Measurements from ENCODE around the gene TREM1.

The TREM1 gene

DNA sequence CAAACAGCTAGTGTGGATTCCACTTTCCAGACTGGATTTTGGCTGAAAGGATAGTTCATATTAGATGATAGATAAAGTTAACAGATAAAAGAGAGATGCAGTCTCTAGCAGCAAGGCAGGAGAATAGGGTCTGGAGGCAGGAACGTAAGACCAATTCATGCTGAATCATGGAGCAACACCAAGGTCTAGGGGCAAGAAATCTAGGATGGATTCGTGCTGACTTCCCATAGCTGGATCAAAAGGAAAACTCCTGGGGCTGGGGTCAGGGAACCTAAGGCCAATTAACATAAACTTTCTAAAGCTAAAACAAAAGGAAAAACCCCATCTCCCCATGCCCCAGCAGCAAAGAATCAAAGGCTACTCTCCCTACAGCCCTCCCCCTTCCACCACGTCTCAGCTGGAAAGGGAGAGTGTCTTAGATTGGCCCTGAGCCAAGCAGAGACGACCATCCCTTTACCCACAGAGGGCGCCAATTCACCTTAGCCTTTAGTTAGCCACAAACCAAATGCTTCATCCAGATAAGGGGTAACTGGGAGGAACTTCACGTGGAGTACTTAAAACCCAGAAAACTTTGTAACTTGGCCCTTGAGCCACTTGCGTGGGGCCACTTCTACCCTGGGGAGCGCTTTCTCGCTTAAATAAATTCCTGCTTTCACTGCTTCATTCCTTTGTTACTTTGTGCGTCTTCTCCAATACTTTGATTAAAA is 7.6 kb downstream of the TREM1 start:
- peak; percentile 72 for ATAC-seq
- no peak overlapping the region for H3K27ac Mint-ChIP-seq
- no peaks in the 10 kb centered on the region for H3K27me3 Mint-ChIP-seq
- no peaks in the 10 kb centered on the region for H3K4me1 Mint-ChIP-seq
- no peak overlapping the region for H3K4me3 Mint-ChIP-seq
- no peaks in the 10 kb centered on the region for H3K36me3 Mint-ChIP-seq
- H3K9me3 Mint-ChIP-seq, result no peaks in the 10 kb centered on the region

DNA sequence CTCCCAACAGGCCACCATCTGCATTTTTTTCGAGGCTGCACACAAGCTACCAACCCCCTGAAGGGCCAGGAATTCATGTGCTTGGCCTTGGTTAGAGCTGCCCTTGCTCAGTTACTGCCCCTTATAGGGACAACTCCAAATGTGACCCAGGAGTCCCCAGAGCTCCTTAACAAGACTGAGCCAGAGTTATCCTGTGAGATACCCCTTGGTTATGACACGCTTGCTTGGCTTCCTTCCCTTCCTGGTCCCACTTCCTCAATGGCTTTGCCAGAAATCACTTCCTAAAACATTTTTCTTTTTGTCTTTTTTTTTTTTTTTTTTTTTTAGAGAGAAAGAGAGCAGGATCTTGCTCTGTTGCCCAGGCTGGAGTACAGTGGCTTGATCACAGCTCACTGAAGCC is 8.9 kb downstream of the TREM1 start:
- H3K27me3 Mint-ChIP-seq, result no peaks in the 10 kb centered on the region
- no peaks in the 10 kb centered on the region for H3K4me1 Mint-ChIP-seq
- no peaks in the 10 kb centered on the region for H3K36me3 Mint-ChIP-seq
- no peaks in the 10 kb centered on the region for H3K9me3 Mint-ChIP-seq
- ATAC-seq, result no peak
- no peak overlapping the region for H3K4me3 Mint-ChIP-seq
- no peak overlapping the region for H3K27ac Mint-ChIP-seq

DNA sequence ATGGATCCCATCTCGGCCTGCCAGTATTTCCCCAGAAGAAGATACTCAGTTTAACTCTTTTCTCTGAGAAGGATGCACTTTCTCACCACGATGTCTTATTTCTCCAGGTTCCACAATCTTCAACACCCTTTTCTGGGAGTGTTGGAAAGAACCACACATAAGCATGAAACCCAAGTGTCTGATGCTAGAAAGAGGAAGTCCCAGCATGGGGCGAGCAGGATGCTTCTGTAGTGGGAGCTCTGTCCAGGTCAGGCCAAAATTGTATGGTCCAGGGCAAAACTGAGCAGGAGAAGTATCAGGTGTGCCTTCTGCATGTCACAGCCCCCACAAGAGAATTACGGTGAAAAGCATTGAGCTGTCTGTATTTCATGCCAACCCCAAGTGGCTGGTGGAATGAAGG is 11.0 kb downstream of the TREM1 start:
- H3K9me3 Mint-ChIP-seq, result no peaks in the 10 kb centered on the region
- no peaks in the 10 kb centered on the region for H3K36me3 Mint-ChIP-seq
- no peak overlapping the region for H3K27ac Mint-ChIP-seq
- H3K4me3 Mint-ChIP-seq, result no peak overlapping the region
- no peak for ATAC-seq
- H3K27me3 Mint-ChIP-seq, result no peaks in the 10 kb centered on the region
- H3K4me1 Mint-ChIP-seq, result no peaks in the 10 kb centered on the region

DNA sequence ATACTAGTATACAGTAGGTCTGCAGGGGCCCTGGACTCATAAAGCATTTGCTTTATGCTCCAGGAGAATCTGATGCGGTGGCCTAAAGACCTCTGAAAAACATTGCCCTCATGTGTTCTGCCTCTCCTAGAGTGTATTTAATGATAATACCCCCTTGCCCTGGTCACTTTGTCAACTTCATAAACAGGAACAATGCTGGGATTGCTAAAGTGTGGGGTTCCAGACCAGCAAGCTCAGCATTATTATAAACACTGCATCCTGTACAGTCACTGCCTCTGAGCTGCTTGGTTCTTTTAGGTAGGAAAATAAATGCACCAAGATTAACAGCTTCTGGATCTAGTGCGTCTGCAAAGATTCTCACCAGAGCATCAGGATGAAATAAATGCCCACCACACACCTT is 12.2 kb downstream of the TREM1 start:
- H3K27me3 Mint-ChIP-seq, result no peaks in the 10 kb centered on the region
- ATAC-seq, result no peak
- no peaks in the 10 kb centered on the region for H3K36me3 Mint-ChIP-seq
- no peaks in the 10 kb centered on the region for H3K9me3 Mint-ChIP-seq
- H3K4me1 Mint-ChIP-seq, result no peaks in the 10 kb centered on the region
- no peak overlapping the region for H3K4me3 Mint-ChIP-seq
- no peak overlapping the region for H3K27ac Mint-ChIP-seq

DNA sequence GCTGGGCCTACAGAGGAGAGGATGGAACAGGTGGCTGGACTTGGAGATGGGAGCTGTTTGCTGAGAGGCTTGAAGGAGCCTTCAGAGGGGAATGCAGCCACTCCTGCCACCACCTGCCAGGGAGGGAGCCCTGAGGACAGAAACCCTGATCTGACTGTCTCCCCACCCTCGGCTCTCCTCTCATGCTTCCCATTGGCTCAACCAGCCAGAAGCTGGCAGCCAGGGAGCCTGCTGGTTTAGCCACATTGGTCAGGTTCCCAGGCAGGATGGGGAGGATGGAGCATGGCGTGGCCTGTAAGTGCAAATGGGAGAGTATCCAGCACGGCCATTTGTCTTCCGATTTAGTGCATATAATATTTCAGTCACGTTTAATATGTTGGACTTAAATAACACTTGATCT is 12.8 kb downstream of the TREM1 start:
- Mint-ChIP-seq H3K4me3 (no peak overlapping the region), H3K27ac (no peak overlapping the region), H3K4me1 (no peaks in the 10 kb centered on the region), H3K9me3 (no peaks in the 10 kb centered on the region), H3K36me3 (no peaks in the 10 kb centered on the region), H3K27me3 (no peaks in the 10 kb centered on the region)
- no peak for ATAC-seq

DNA sequence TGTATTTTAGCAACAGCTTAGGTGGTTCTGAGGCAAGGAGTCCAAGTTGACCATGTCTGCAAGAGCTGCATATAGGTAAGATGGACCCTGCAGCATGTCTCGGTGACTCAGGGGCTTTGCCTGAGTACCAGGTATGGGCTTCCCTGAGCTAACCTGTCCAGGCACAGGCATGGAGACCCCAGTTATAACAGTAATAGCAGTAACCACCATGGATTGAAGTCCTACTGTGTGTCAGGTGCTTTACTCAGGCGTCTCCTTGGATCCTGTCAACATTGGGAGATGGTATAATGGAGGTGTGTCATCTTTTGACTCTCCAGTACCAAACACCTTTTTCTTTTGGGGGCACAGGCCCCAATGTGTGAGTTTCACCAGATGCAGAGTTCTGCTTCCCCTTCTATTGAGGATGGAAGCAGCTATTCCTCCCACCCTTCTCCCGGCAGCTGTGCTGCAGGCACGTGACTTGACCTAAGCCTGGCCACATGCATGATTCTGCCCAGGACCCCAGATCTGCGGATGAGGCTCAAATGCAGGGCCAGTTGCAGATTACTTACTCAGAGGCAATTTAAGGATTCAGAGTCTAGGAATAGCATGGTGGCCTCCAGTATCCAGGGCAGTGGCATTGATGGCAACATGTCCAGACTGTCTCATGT is 13.8 kb downstream of the TREM1 start:
- no peak overlapping the region for H3K27ac Mint-ChIP-seq
- no peaks in the 10 kb centered on the region for H3K36me3 Mint-ChIP-seq
- H3K4me3 Mint-ChIP-seq, result no peak overlapping the region
- H3K4me1 Mint-ChIP-seq, result no peaks in the 10 kb centered on the region
- H3K27me3 Mint-ChIP-seq, result no peaks in the 10 kb centered on the region
- no peak for ATAC-seq
- no peaks in the 10 kb centered on the region for H3K9me3 Mint-ChIP-seq

DNA sequence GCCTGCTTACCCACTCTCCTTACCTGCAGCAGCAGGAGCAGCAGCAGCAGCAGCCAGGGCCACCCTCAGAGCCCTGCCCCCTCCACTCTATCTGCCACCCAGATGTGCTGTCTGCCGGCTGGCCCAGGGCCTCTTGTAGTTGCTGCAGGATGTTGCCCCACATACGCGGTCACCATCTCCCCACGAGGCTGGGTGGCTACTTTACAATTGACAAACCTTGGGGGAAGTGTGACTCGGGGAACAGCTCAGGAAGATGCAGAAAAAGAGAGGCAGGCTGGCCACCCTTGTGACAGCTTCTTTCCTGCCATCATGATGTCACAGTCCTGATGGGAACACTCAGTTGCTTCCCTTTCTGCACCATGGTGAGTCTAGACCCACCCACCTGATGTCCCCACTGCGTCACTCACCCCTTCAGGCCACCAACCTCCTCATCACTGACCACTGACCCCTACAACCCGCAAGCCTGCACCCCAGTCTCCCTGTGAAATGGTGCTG is 14.5 kb downstream of the TREM1 start:
- no peak overlapping the region for H3K4me3 Mint-ChIP-seq
- no peaks in the 10 kb centered on the region for H3K27me3 Mint-ChIP-seq
- no peak for ATAC-seq
- no peaks in the 10 kb centered on the region for H3K36me3 Mint-ChIP-seq
- no peaks in the 10 kb centered on the region for H3K9me3 Mint-ChIP-seq
- no peak overlapping the region for H3K27ac Mint-ChIP-seq
- H3K4me1 Mint-ChIP-seq, result no peaks in the 10 kb centered on the region

DNA sequence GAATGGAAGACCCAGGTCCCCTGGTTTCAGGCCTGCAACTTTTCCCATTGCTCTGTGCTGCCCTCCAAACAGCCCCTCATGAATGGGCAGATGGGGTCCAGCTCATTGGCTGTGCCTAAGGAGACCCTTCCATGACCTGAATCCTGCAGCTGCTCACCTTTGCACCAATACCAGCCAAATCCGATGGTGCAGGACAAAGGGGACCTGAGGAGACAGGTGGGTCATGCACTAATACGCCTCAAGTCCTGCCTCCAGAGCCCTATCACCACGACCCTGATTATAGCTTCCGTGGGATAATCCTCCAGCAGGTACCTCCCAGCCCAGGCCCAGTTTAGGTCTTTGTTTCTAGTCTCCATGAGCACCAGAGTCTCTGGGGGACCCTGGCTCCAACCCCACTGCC is 16.8 kb downstream of the TREM1 start:
- Mint-ChIP-seq H3K9me3 (no peaks in the 10 kb centered on the region), H3K27ac (no peak overlapping the region), H3K4me3 (no peak overlapping the region), H3K4me1 (no peaks in the 10 kb centered on the region), H3K36me3 (no peaks in the 10 kb centered on the region), H3K27me3 (no peaks in the 10 kb centered on the region)
- no peak for ATAC-seq

DNA sequence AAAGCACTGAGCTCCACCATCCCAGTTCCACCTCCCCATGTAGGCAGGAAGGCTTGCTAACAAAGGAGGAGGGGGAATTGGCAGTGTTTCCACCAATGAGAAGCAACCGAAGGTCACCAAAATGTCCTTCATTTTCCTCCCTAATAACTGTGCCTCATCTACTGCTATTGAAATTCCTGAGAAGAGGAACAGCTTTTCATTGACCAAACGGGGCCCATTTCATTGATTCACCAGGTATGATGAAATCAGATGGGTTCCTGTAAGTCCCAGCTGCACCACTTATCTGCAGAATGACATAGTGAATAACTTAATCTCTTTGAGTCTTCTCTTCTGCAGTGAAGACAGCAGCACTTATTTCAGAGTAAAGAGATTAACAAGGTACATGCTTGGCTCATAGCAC is 17.3 kb downstream of the TREM1 start:
- H3K36me3 Mint-ChIP-seq, result no peaks in the 10 kb centered on the region
- H3K9me3 Mint-ChIP-seq, result no peaks in the 10 kb centered on the region
- H3K27me3 Mint-ChIP-seq, result no peaks in the 10 kb centered on the region
- no peak for ATAC-seq
- no peaks in the 10 kb centered on the region for H3K4me1 Mint-ChIP-seq
- H3K27ac Mint-ChIP-seq, result no peak overlapping the region
- no peak overlapping the region for H3K4me3 Mint-ChIP-seq

DNA sequence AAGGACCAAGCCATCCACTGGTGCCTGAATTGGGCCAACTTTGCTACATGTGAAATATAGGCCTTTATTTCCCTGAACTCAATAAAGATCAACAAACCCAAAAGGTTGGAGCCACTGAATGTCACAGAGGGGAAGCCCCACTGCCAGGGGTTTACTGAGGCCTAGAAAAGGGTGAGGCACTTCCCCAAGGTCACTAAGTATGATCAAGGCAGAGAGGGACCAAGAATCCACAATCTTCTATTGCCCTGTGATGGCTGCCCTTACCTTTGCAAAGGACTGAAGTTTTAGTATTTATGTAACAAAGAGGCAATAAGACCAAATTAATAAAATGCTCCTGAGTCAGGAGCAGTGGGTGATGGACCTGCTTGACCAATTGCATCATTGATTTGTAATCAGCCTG is 18.0 kb downstream of the TREM1 start:
- no peak overlapping the region for H3K27ac Mint-ChIP-seq
- H3K27me3 Mint-ChIP-seq, result no peaks in the 10 kb centered on the region
- peaks cover 1% of the 10 kb centered on the region for H3K9me3 Mint-ChIP-seq
- H3K4me3 Mint-ChIP-seq, result no peak overlapping the region
- H3K4me1 Mint-ChIP-seq, result no peaks in the 10 kb centered on the region
- ATAC-seq, result no peak
- peaks cover 2% of the 10 kb centered on the region for H3K36me3 Mint-ChIP-seq

DNA sequence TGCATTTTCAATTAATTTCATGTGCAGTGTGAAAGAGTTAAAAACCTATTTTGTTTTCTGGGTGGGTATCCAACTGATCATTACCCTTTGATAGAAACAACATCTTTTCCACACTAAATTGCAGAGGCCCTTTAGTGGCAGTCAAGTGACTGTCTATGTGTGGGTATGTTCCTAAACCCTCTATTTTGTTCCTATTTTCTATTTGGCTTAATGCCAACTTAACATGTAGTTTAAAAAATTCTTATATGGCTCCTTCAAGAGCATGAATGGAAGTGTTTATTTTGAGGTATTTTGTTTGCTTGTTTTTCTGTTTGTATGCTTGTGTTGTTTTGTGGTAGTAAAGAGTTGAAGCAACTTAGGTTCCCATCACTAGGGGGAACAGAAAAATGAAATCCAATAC is 19.9 kb downstream of the TREM1 start:
- no peaks in the 10 kb centered on the region for H3K27me3 Mint-ChIP-seq
- ATAC-seq, result no peak
- no peak overlapping the region for H3K27ac Mint-ChIP-seq
- no peaks in the 10 kb centered on the region for H3K4me1 Mint-ChIP-seq
- H3K4me3 Mint-ChIP-seq, result no peak overlapping the region
- H3K9me3 Mint-ChIP-seq, result peaks cover 10% of the 10 kb centered on the region
- peaks cover 13% of the 10 kb centered on the region for H3K36me3 Mint-ChIP-seq

DNA sequence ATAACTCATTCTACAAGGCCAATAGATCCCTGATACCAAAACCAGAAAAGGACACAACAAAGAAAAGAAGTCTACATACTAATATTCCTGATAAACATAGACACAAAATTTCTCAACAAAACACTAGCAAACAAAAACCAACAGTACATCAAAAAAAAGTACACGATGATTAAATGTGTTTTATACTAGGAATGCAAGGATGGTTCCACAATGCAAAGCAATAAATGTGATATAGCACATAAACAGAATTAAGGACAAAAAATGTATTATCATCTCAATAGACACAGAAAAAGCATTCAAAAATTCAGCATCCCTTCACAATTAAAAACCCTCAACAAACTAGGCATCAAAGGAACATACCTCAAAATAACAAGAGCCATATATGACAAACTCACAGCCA is 23.2 kb downstream of the TREM1 start:
- Mint-ChIP-seq H3K4me1 (no peaks in the 10 kb centered on the region), H3K27ac (no peak overlapping the region), H3K27me3 (no peaks in the 10 kb centered on the region), H3K9me3 (peaks cover 18% of the 10 kb centered on the region), H3K4me3 (no peak overlapping the region), H3K36me3 (peaks cover 13% of the 10 kb centered on the region)
- ATAC-seq, result no peak

DNA sequence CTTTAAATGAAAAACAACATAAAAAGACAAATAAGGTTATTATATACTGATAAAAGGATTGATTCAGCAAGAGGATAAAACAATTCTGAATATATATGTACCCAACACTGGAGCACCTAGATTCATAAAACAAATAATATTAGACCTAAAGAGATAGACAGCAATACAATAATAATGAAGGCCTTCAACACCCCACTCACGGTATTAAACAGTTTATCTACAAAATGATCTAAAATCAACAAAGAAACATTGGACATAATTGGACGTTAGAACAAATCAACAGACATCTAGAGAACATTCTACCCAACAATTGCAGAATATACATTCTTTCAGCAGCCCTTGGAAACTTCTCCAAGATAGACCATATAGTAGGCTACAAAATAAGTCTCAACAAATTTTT is 24.1 kb downstream of the TREM1 start:
- peaks cover 13% of the 10 kb centered on the region for H3K36me3 Mint-ChIP-seq
- H3K27ac Mint-ChIP-seq, result no peak overlapping the region
- peaks cover 18% of the 10 kb centered on the region for H3K9me3 Mint-ChIP-seq
- no peak for ATAC-seq
- H3K4me1 Mint-ChIP-seq, result no peaks in the 10 kb centered on the region
- no peaks in the 10 kb centered on the region for H3K27me3 Mint-ChIP-seq
- no peak overlapping the region for H3K4me3 Mint-ChIP-seq

DNA sequence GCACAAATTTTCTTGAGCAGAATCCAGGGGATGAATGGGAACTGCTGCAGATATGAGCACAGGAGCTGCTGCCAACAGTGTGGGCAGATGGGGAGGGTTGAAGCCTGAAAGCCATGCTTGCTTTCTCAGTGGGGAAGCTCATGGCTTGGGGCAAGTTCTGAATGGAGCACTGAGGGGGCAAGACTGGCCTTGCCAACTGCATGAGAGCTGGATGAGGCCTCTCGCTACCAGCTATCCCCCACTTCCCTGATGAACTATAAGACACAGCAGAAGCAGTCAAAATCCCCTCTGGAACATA is 28.3 kb downstream of the TREM1 start:
- Mint-ChIP-seq H3K27me3 (no peaks in the 10 kb centered on the region), H3K36me3 (peaks cover 8% of the 10 kb centered on the region), H3K27ac (no peak overlapping the region), H3K9me3 (peaks cover 13% of the 10 kb centered on the region), H3K4me3 (no peak overlapping the region), H3K4me1 (peaks cover 10% of the 10 kb centered on the region)
- no peak for ATAC-seq

DNA sequence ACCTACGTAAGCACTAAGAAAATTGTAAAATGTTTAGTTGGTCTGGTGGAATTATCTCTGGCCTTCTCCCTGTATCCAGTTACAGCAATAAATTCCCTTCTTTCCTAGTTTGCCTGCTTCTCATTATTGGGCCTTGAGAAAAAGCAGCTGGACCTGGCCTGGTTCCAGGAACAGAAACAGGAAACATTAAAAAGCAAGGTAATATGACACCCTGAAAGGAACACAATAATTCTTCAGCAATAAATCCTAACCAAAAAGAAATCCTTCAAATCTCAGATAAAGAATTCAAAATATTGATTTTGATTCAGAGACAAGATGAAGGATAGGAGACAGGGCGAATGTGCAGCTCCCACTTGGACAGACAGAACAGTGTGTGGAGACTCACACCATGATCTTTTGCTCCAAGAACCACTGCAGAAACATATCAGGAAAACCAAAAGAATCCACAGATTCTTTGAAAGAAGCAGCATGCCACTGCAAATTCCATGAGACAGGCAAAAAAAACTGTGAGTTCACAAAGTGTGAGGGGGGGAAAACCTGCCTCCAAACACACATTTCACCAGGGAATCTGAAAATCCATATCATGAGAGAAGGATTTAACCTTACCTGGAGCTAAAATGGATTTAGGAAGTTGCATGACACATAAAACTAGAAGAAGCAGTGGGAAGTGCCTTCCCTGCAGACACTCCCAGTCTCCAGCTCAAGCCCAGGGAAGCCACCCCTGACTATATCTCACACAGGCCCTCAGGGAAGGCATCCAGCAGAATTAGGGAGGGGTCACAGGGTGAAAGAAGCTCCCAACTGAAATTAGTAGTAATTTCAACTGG is 28.9 kb downstream of the TREM1 start:
- Mint-ChIP-seq H3K9me3 (peaks cover 12% of the 10 kb centered on the region), H3K4me1 (peaks cover 10% of the 10 kb centered on the region), H3K4me3 (no peak overlapping the region), H3K36me3 (peaks cover 6% of the 10 kb centered on the region), H3K27ac (no peak overlapping the region), H3K27me3 (peaks cover 4% of the 10 kb centered on the region)
- no peak for ATAC-seq

DNA sequence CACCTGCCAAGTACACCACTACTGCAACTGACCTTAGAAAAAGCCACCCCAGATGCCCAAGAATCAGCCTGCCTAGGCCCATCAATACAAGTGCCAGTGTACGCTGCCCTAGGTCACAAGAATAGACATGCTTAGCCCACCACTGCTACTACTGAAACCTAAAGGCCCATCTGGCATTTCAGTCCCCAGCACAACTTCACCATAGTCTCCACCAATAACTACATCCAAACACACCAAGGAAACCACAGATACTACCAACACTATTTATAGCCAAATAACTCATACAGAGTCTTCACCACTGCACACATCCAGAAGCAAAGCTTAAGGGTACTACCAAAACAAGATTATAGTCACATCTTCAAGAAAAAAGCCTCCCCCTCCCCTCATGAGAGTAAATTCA is 30.1 kb downstream of the TREM1 start:
- H3K27ac Mint-ChIP-seq, result no peak overlapping the region
- H3K9me3 Mint-ChIP-seq, result peaks cover 8% of the 10 kb centered on the region
- peaks cover 10% of the 10 kb centered on the region for H3K4me1 Mint-ChIP-seq
- H3K36me3 Mint-ChIP-seq, result no peaks in the 10 kb centered on the region
- H3K27me3 Mint-ChIP-seq, result peaks cover 16% of the 10 kb centered on the region
- peak; percentile 54 for ATAC-seq
- no peak overlapping the region for H3K4me3 Mint-ChIP-seq

Measured in stimulated activated memory B cell treated with anti-CD40 and anti-IgM and Interleukin-4, amounts not matched to agents 10 μg/mL and 1 μg/mL and 100 μg/mL, for 72 hours (primary cell).